Measurements from ENCODE around the gene CCDC28A.

Gene CCDC28A

GRCh38 chr6:138805016-138805765 is 31.6 kb downstream of the CCDC28A start:
- no peaks in the 10 kb centered on the region for H3K36me3 Mint-ChIP-seq
- no peaks in the 10 kb centered on the region for H3K4me1 Mint-ChIP-seq
- no peak for DNase-seq
- CTCF ChIA-PET = interaction anchor here (0.8 kb wide), 1 partner anchor 177 kb away, joined by 3 read pairs; no protein-coding TSS in a partner anchor
- peaks cover 16% of the 10 kb centered on the region for H3K27me3 Mint-ChIP-seq
- no peak overlapping the region for H3K4me3 Mint-ChIP-seq
- H3K27ac Mint-ChIP-seq = no peak overlapping the region
- H3K9me3 Mint-ChIP-seq = no peaks in the 10 kb centered on the region

- CTCF ChIA-PET = interaction anchor here (1.7 kb wide), 1 partner anchor 9 kb away, joined by 6 read pairs; no protein-coding TSS in a partner anchor
- no peak overlapping the region for H3K4me3 Mint-ChIP-seq
- no peak for DNase-seq
- H3K9me3 Mint-ChIP-seq = no peaks in the 10 kb centered on the region
- no peaks in the 10 kb centered on the region for H3K36me3 Mint-ChIP-seq
- peaks cover 16% of the 10 kb centered on the region for H3K27me3 Mint-ChIP-seq
- H3K27ac Mint-ChIP-seq = no peak overlapping the region
- no peaks in the 10 kb centered on the region for H3K4me1 Mint-ChIP-seq
Measured at GRCh38 chr6:138806889-138807288, 33.3 kb downstream of the CCDC28A start.

GRCh38 chr6:138809677-138810076 is 36.1 kb downstream of the CCDC28A start:
- Mint-ChIP-seq H3K9me3 (no peaks in the 10 kb centered on the region), H3K27me3 (peaks cover 16% of the 10 kb centered on the region), H3K36me3 (no peaks in the 10 kb centered on the region), H3K4me1 (no peaks in the 10 kb centered on the region), H3K4me3 (no peak overlapping the region), H3K27ac (no peak overlapping the region)
- DNase-seq = no peak
- CTCF ChIA-PET = no interaction called here

- no peaks in the 10 kb centered on the region for H3K36me3 Mint-ChIP-seq
- CTCF ChIA-PET = no interaction called here
- peaks cover 9% of the 10 kb centered on the region for H3K27me3 Mint-ChIP-seq
Measured at GRCh38 chr6:138811866-138812265, 38.3 kb downstream of the CCDC28A start.

GRCh38 chr6:138814179-138814834 is 40.7 kb downstream of the CCDC28A start:
- H3K9me3 Mint-ChIP-seq = no peaks in the 10 kb centered on the region
- H3K27me3 Mint-ChIP-seq = peaks cover 5% of the 10 kb centered on the region
- CTCF ChIA-PET = interaction anchor here (1.0 to 3.4 kb wide), 3 partner anchors 175 to 556 kb away, joined by 4 to 22 read pairs (median 19); no protein-coding TSS in a partner anchor

More at GRCh38 chr6:138811866-138812265, 38.3 kb downstream of the CCDC28A start:
- peaks cover 6% of the 10 kb centered on the region for H3K4me1 Mint-ChIP-seq
- no peak overlapping the region for H3K27ac Mint-ChIP-seq
- no peaks in the 10 kb centered on the region for H3K9me3 Mint-ChIP-seq
- DNase-seq = no peak
- no peak overlapping the region for H3K4me3 Mint-ChIP-seq

GRCh38 chr6:138815221-138815620 is 41.7 kb downstream of the CCDC28A start:
- CTCF ChIA-PET = interaction anchor here (0.8 to 3.4 kb wide), 8 partner anchors 8 to 550 kb away, joined by 3 to 22 read pairs (median 6); no protein-coding TSS in a partner anchor

More at GRCh38 chr6:138814179-138814834, 40.7 kb downstream of the CCDC28A start:
- H3K27ac Mint-ChIP-seq = no peak overlapping the region
- H3K36me3 Mint-ChIP-seq = no peaks in the 10 kb centered on the region
- no peak overlapping the region for H3K4me3 Mint-ChIP-seq
- DNase-seq = no peak
- H3K4me1 Mint-ChIP-seq = peaks cover 21% of the 10 kb centered on the region

GRCh38 chr6:138815797-138816528 is 42.4 kb downstream of the CCDC28A start:
- no peak overlapping the region for H3K27ac Mint-ChIP-seq
- CTCF ChIA-PET = interaction anchor here (0.6 to 3.4 kb wide), 15 partner anchors 9 to 549 kb away, joined by 3 to 22 read pairs (median 3); partner anchors contain the start of gene TXLNB
- H3K36me3 Mint-ChIP-seq = no peaks in the 10 kb centered on the region
- no peak for DNase-seq
- no peaks in the 10 kb centered on the region for H3K27me3 Mint-ChIP-seq
- H3K9me3 Mint-ChIP-seq = no peaks in the 10 kb centered on the region
- H3K4me3 Mint-ChIP-seq = no peak overlapping the region
- H3K4me1 Mint-ChIP-seq = peaks cover 25% of the 10 kb centered on the region

More at GRCh38 chr6:138815221-138815620, 41.7 kb downstream of the CCDC28A start:
- Mint-ChIP-seq H3K36me3 (no peaks in the 10 kb centered on the region), H3K4me3 (no peak overlapping the region), H3K27ac (no peak overlapping the region), H3K4me1 (peaks cover 25% of the 10 kb centered on the region), H3K9me3 (no peaks in the 10 kb centered on the region), H3K27me3 (no peaks in the 10 kb centered on the region)
- DNase-seq = no peak

GRCh38 chr6:138817799-138818198 is 44.2 kb downstream of the CCDC28A start:
- no peak for DNase-seq
- H3K9me3 Mint-ChIP-seq = no peaks in the 10 kb centered on the region
- H3K27me3 Mint-ChIP-seq = no peaks in the 10 kb centered on the region
- H3K36me3 Mint-ChIP-seq = no peaks in the 10 kb centered on the region
- H3K4me3 Mint-ChIP-seq = no peak overlapping the region
- no peak overlapping the region for H3K27ac Mint-ChIP-seq
- H3K4me1 Mint-ChIP-seq = peaks cover 25% of the 10 kb centered on the region
- CTCF ChIA-PET = interaction anchor here (0.6 to 3.4 kb wide), 7 partner anchors 54 to 547 kb away, joined by 3 to 19 read pairs (median 4); no protein-coding TSS in a partner anchor

GRCh38 chr6:138818496-138819194 is 45.1 kb downstream of the CCDC28A start:
- DNase-seq = no peak
- H3K4me3 Mint-ChIP-seq = no peak overlapping the region
- CTCF ChIA-PET = interaction anchor here (1.4 to 3.3 kb wide), 4 partner anchors 54 to 400 kb away, joined by 3 to 11 read pairs (median 4); no protein-coding TSS in a partner anchor
- peak overlapping the region; percentile 2 for H3K27ac Mint-ChIP-seq
- no peaks in the 10 kb centered on the region for H3K27me3 Mint-ChIP-seq
- peaks cover 25% of the 10 kb centered on the region for H3K4me1 Mint-ChIP-seq
- no peaks in the 10 kb centered on the region for H3K9me3 Mint-ChIP-seq
- no peaks in the 10 kb centered on the region for H3K36me3 Mint-ChIP-seq

GRCh38 chr6:138821519-138821918 is 48.0 kb downstream of the CCDC28A start:
- H3K36me3 Mint-ChIP-seq = no peaks in the 10 kb centered on the region
- peaks cover 25% of the 10 kb centered on the region for H3K4me1 Mint-ChIP-seq
- DNase-seq = no peak
- H3K9me3 Mint-ChIP-seq = no peaks in the 10 kb centered on the region
- no peak overlapping the region for H3K4me3 Mint-ChIP-seq
- no peaks in the 10 kb centered on the region for H3K27me3 Mint-ChIP-seq
- CTCF ChIA-PET = no interaction called here
- no peak overlapping the region for H3K27ac Mint-ChIP-seq

GRCh38 chr6:138824482-138825144 is 51.0 kb downstream of the CCDC28A start:
- peak; percentile 48 for DNase-seq
- Mint-ChIP-seq H3K9me3 (no peaks in the 10 kb centered on the region), H3K4me1 (peaks cover 9% of the 10 kb centered on the region), H3K27ac (peak overlapping the region; percentile 2), H3K36me3 (no peaks in the 10 kb centered on the region), H3K27me3 (no peaks in the 10 kb centered on the region), H3K4me3 (no peak overlapping the region)
- CTCF ChIA-PET = interaction anchor here (0.5 kb wide), 1 partner anchor 9 kb away, joined by 3 read pairs; no protein-coding TSS in a partner anchor

- no peaks in the 10 kb centered on the region for H3K9me3 Mint-ChIP-seq
- H3K4me1 Mint-ChIP-seq = no peaks in the 10 kb centered on the region
- H3K4me3 Mint-ChIP-seq = no peak overlapping the region
- no peaks in the 10 kb centered on the region for H3K36me3 Mint-ChIP-seq
- H3K27ac Mint-ChIP-seq = no peak overlapping the region
- DNase-seq = no peak
- CTCF ChIA-PET = interaction anchor here (1.1 kb wide), 1 partner anchor 15 kb away, joined by 4 read pairs; no protein-coding TSS in a partner anchor
- peaks cover 3% of the 10 kb centered on the region for H3K27me3 Mint-ChIP-seq
Measured at GRCh38 chr6:138830248-138830647, 56.7 kb downstream of the CCDC28A start.

GRCh38 chr6:138832182-138832581 is 58.6 kb downstream of the CCDC28A start:
- no peaks in the 10 kb centered on the region for H3K4me1 Mint-ChIP-seq
- H3K9me3 Mint-ChIP-seq = no peaks in the 10 kb centered on the region
- no peak overlapping the region for H3K27ac Mint-ChIP-seq
- CTCF ChIA-PET = no interaction called here
- no peak overlapping the region for H3K4me3 Mint-ChIP-seq
- peaks cover 3% of the 10 kb centered on the region for H3K27me3 Mint-ChIP-seq
- H3K36me3 Mint-ChIP-seq = no peaks in the 10 kb centered on the region
- DNase-seq = no peak
